ENCODE data around the gene HSD17B3.

DNA sequence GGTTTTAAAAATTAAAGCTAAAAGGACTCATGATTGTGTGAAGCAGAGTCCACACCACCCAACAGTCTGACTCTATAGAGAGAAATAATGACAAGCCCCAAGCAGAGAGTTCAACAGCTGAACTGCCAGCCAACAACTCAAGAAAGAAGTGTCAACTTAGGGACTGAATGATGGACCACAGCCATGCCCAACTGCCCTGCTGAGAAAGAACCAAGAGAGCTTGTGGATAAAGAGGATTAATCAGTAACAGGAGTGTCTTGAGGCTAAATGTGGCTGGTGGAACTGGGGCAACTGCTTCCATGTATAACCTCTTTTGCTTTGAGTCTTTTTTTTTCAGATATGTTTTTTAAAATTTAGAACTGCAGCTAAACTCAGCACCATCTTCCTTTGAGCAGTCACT is 109.3 kb downstream of the HSD17B3 start:
- TF ChIP-seq RAD21 (IDR thresholded peaks at IDR 0.05; ENCODE audit: insufficient read depth, low read depth, low read length) (no peak), DPF2 (IDR thresholded peaks at IDR 0.05) (no peak), POLR2AphosphoS5 (IDR thresholded peaks at IDR 0.05; ENCODE audit: low read length) (no peak), ESRRA (IDR thresholded peaks at IDR 0.05; ENCODE audit: low read length) (no peak), EP300 (IDR thresholded peaks at IDR 0.05; ENCODE audit: borderline replicate concordance in 1 of 2, control insufficient read depth in 1 of 2, low read depth in 2 of 2, low read length in 2 of 2) (no peak), EZH2 (IDR thresholded peaks at IDR 0.05; ENCODE audit: borderline replicate concordance, control insufficient read depth, low read depth, low read length) (no peak)
- TF ChIP-seq, protein P1, sequence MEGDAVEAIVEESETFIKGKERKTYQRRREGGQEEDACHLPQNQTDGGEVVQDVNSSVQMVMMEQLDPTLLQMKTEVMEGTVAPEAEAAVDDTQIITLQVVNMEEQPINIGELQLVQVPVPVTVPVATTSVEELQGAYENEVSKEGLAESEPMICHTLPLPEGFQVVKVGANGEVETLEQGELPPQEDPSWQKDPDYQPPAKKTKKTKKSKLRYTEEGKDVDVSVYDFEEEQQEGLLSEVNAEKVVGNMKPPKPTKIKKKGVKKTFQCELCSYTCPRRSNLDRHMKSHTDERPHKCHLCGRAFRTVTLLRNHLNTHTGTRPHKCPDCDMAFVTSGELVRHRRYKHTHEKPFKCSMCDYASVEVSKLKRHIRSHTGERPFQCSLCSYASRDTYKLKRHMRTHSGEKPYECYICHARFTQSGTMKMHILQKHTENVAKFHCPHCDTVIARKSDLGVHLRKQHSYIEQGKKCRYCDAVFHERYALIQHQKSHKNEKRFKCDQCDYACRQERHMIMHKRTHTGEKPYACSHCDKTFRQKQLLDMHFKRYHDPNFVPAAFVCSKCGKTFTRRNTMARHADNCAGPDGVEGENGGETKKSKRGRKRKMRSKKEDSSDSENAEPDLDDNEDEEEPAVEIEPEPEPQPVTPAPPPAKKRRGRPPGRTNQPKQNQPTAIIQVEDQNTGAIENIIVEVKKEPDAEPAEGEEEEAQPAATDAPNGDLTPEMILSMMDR (IDR thresholded peaks at IDR 0.05 in 2 of 3, conservative IDR thresholded peaks at IDR 0.05 in 1 of 3; ENCODE audit: control insufficient read depth in 2 of 3, extremely low read depth in 1 of 3, insufficient read depth in 1 of 3, low read depth in 3 of 3, low read length in 3 of 3) = no peak
